A673 (cell line): ENCODE results near the gene ENOX2. TPM values are rescaled to one million over a fixed set of nuclear protein-coding genes. Genes with fewer than 3 reads are reported as not detected.

Experiments
- BruUV-seq: library from RNA; stranded (reverse); fragments of 400-500 nt; replicated peaks from 2 replicates; lab custom pipeline; 2021; lab: Mats Ljungman, UMichigan
- CTCF ChIA-PET: fragments of 300-600 bp; sonication (Branson Sonifier 250); formaldehyde crosslinking; loops from one replicate; lab custom pipeline; 2022; ENCODE audit warnings: antibody characterized with exemption; lab: Charles Lee
- POLR2A ChIA-PET: fragments of 300-600 bp; sonication (Branson Sonifier 250); formaldehyde crosslinking; loops from one replicate; lab custom pipeline; 2022; ENCODE audit warnings: antibody characterized with exemption; ENCODE audit not compliant: low non-redundant PET; lab: Charles Lee
- DNase-seq: peaks from one replicate; pipeline ENCODE4 v3.0.0-alpha.2; 2015; ENCODE audit warnings: low spot score
- H3K27ac ChIP-seq: fragments of 200-600 bp; sonication (generic); 2 replicates; pipeline ENCODE4 v1.5.1; 2016; ENCODE audit warnings: mixed run types, low read depth, mild to moderate bottlenecking, mixed read lengths, antibody characterized with exemption, low read length; ENCODE audit not compliant: poor library complexity, severe bottlenecking
- H3K27me3 ChIP-seq: fragments of 200-600 bp; sonication (generic); replicated peaks from 2 replicates; pipeline ENCODE4 v1.6.1; 2017; ENCODE audit warnings: mixed run types, low read depth, mild to moderate bottlenecking, mixed read lengths, antibody characterized with exemption, low read length; ENCODE audit not compliant: insufficient read depth, poor library complexity
- H3K36me3 ChIP-seq: fragments of 200-600 bp; sonication (generic); 2 replicates; pipeline ENCODE4 v1.6.1; 2016; ENCODE audit warnings: mixed run types, mild to moderate bottlenecking, mixed read lengths, antibody characterized with exemption, low read length; ENCODE audit not compliant: insufficient read depth, poor library complexity, severe bottlenecking
- H3K4me1 ChIP-seq: fragments of 200-600 bp; sonication (generic); 2 replicates; pipeline ENCODE4 v1.6.1; 2017; ENCODE audit warnings: mixed run types, mild to moderate bottlenecking, mixed read lengths, antibody characterized with exemption, low read length; ENCODE audit not compliant: insufficient read depth, poor library complexity, severe bottlenecking
- H3K4me3 ChIP-seq: fragments of 200-600 bp; sonication (generic); 2 replicates; pipeline ENCODE4 v1.5.1; 2016; ENCODE audit warnings: low read depth, mixed run types, mild to moderate bottlenecking, mixed read lengths, low read length; ENCODE audit not compliant: poor library complexity, severe bottlenecking
- H3K9me3 ChIP-seq: fragments of 200-600 bp; sonication (generic); 2 replicates; pipeline ENCODE4 v1.6.1; 2016; ENCODE audit warnings: mixed run types, low read depth, mild to moderate bottlenecking, mixed read lengths, antibody characterized with exemption, low read length; ENCODE audit not compliant: poor library complexity, severe bottlenecking
- EZH2 ChIP-seq: fragments of 200-600 bp; sonication (generic); IDR thresholded peaks from 2 replicates; pipeline ENCODE4 v1.6.1; 2017; ENCODE audit warnings: borderline replicate concordance, low read depth, mild to moderate bottlenecking, mixed read lengths, antibody characterized with exemption, low read length; ENCODE audit not compliant: poor library complexity, severe bottlenecking
- intact Hi-C: fragments of 100-400 bp; cut with micrococcal nuclease; formaldehyde crosslinking; loops from one replicate; pipeline ENCODE4 v1.10.0; 2022; ENCODE audit not compliant: unreplicated experiment
- total RNA-seq: library from RNA; stranded (reverse); gene quantifications from 2 replicates; pipeline ENCODE4 v1.2.3, GENCODE V29; 2021
- TF ChIP-seq, protein P1 (sequence below): fragments of 300-800, 200-600 bp; sonication (generic); conservative IDR thresholded peaks from 2 replicates; pipeline ENCODE4 v1.5.1; 2017; ENCODE audit warnings: low read depth, mild to moderate bottlenecking, antibody characterized with exemption, low read length, moderate library complexity, mixed read lengths

Gene ENOX2
- total RNA-seq, 1 experiment from 2014 or later = 12.9 TPM

DNA sequence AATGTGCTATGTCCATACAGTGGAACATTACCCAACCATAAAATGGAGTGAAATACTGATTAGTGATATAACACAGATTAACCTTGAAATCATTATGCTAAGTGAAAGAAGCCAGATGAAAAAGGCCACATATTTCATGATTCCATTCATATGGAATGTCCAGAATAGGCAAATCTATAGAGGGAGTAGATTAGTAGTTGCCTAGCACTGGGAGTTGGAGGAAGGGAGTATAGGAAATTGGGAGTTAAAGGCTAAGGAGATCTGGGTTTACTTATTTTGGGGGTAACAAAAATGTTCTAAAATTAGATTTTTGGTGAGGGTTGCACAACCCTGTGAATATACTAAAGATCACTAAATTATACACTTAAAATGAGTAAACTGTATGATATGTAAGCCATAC lies 26.8 kb downstream of the ENOX2 start:
- ChIA-PET POLR2A (no interaction called here), CTCF (no interaction called here)
- H3K36me3 ChIP-seq = no peaks in the 10 kb centered on the region
- TF ChIP-seq, protein P1, sequence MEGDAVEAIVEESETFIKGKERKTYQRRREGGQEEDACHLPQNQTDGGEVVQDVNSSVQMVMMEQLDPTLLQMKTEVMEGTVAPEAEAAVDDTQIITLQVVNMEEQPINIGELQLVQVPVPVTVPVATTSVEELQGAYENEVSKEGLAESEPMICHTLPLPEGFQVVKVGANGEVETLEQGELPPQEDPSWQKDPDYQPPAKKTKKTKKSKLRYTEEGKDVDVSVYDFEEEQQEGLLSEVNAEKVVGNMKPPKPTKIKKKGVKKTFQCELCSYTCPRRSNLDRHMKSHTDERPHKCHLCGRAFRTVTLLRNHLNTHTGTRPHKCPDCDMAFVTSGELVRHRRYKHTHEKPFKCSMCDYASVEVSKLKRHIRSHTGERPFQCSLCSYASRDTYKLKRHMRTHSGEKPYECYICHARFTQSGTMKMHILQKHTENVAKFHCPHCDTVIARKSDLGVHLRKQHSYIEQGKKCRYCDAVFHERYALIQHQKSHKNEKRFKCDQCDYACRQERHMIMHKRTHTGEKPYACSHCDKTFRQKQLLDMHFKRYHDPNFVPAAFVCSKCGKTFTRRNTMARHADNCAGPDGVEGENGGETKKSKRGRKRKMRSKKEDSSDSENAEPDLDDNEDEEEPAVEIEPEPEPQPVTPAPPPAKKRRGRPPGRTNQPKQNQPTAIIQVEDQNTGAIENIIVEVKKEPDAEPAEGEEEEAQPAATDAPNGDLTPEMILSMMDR = no peak
- TF ChIP-seq EZH2 = no peak
- H3K4me3 ChIP-seq = no peak overlapping the region
- no peak overlapping the region for H3K27ac ChIP-seq
- DNase-seq = no peak
- intact Hi-C loops = no loop called here
- H3K27me3 ChIP-seq = no peaks in the 10 kb centered on the region
- no TSS peak for BruUV-seq
- no peaks in the 10 kb centered on the region for H3K4me1 ChIP-seq
- peaks cover 4% of the 10 kb centered on the region for H3K9me3 ChIP-seq

DNA sequence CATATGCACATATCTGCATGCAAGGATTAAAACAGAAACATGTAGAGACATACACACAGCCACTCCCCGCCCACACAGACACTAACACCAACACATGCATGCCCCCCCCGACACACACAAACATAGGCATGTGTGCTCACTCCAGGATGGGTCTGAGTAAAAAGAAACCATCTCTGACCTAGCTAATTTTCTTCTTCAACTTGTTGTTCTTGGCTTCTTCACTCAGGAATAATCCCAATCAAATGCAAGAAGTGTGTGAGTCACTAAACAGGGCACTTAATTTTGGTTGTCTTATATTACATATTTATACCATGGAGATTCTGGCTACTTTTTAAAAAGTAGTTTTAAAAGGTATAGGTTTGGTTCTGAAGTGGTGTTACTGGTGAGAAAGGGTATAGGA lies 28.3 kb downstream of the ENOX2 start:
- DNase-seq = no peak
- TF ChIP-seq EZH2 = no peak
- TF ChIP-seq, protein P1 = no peak
- no peak overlapping the region for H3K27ac ChIP-seq
- ChIA-PET CTCF (no interaction called here), POLR2A (no interaction called here)
- no TSS peak for BruUV-seq
- peaks cover 4% of the 10 kb centered on the region for H3K9me3 ChIP-seq
- H3K4me3 ChIP-seq = no peak overlapping the region
- H3K27me3 ChIP-seq = no peaks in the 10 kb centered on the region
- intact Hi-C loops = no loop called here
- H3K4me1 ChIP-seq = no peaks in the 10 kb centered on the region
- no peaks in the 10 kb centered on the region for H3K36me3 ChIP-seq

DNA sequence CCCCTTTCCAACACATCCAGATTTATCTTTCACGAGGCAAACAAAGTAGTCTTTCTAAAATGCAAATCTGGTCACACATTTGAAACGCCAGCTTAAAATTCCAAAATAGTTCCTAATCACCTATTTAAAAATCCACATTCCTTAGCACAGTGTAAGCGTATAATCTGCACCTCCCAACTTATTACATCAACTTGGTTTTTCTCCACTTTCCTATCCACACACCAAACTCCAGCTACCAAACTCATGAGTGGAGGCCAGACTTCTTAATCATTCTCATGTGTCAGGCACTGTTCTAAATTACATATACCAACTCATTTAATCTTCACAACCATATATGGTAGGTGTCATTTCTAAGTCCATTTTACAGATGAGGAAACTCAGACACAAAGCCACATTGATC lies 33.8 kb downstream of the ENOX2 start:
- H3K36me3 ChIP-seq = no peaks in the 10 kb centered on the region
- H3K9me3 ChIP-seq = no peaks in the 10 kb centered on the region
- no peaks in the 10 kb centered on the region for H3K27me3 ChIP-seq
- intact Hi-C loops = no loop called here
- H3K4me1 ChIP-seq = no peaks in the 10 kb centered on the region
- DNase-seq = no peak
- CTCF ChIA-PET = no interaction called here
- no TSS peak for BruUV-seq
- POLR2A ChIA-PET = no interaction called here
- TF ChIP-seq, protein P1 = no peak
- no peak for TF ChIP-seq EZH2
- H3K27ac ChIP-seq = no peak overlapping the region
- H3K4me3 ChIP-seq = no peak overlapping the region
